Daoy (cell line): ENCODE measurements around the gene ZNF408. TPM values are rescaled to one million over a fixed set of nuclear protein-coding genes. Genes with fewer than 3 reads are reported as not detected.

Experiments used
- DNase-seq: peaks from one replicate; pipeline ENCODE4 v3.0.0-alpha.2; 2015; ENCODE audit warnings: low read depth
- total RNA-seq: library from RNA; depleted of rRNA; stranded (reverse); fragments of >200 nt; shearing (Covaris generic); gene quantifications from 2 replicates; pipeline ENCODE4 v1.2.3, GENCODE V29; 2014

Gene ZNF408
- total RNA-seq, 1 experiment from 2014 or later = 10.4 TPM

DNA sequence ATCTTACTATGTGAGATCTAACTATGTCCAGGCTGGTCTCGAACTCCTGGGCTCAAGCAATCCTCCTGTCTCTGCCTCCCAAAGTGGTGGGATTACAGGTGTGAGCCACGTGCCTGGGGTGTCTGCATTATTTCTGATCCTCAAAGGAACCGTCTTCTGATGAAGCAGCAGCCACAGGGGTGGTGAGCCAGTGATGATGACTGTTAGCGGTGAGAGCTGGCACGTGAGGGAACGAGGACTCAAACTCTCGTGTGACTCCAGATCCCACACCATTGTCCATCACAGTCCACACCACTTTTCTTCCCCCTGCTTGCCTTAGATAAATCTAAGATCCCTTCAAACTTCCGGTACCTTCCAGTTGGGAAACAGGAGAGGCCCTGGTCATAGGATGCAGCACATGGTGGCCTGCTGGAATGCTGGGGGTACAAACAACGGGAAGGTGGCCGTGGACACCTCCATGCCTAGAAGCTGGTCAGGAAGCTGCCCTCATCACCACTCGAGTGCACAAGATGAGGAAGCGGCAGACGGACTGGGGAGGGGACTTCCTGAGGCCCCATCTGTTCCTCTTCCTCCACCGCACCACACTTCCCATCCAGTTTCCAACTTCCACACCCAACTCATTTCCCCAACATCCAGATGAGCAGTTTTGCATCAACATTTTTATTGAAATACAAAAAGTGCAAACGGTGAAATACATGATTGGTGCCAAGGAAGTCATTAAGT, 24.2 kb upstream of the ZNF408 start:
- DNase-seq = no peak

DNA sequence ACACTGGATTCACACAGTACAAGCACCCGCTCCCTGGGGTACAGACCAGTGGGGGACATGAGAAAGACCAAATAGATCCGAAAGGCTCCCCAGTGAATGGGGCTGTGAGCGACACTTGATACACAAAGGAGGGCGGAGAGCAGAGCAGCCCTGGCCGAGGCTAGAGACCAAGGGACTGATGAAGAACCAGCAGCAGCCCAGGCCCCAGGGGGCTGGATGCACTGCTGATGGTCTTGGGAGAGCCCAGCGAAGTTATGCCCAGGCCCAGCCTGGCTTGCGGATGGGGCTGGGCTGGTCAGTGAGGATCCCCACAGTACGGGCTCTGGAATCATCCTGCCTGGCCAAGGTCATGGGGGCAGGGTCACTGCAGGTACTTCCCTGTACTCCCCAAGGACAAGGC, 23.7 kb upstream of the ZNF408 start:
- no peak for DNase-seq

DNA sequence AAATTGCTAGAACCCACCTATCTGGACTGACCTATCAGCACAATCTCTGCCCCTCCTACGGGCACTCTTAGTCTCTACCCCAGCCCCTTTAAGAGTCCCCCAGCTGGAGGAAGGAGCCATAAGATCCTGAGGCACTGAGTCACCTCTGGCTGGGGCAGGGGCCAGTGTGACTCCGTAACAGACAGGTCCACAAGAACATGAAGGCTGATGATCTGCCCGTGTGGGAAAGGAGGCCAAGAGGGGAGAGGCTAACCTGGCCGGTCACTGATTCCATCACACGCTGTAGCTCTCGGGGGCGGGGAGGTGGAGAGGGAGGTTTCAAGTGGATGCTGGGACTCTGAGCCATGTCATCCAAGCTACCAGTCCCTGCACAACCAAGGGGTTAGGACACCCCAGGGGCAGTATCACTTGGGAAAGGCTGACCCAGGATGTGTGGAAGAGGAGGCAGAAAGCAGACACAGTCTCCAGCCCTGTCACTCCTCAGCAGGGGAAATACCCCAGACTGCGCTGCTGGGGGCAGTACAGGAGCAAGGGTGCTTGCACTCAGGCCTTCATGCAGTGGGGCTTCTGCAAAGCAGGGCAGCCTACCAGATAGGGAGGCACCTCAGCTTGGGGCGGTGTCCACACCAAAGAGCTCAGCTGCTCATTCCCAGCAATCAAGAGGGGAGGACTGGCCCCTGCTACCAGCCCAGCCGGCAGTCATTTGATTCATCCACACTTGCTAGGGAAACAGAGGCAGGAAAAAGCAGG, 22.7 kb upstream of the ZNF408 start:
- no peak for DNase-seq

DNA sequence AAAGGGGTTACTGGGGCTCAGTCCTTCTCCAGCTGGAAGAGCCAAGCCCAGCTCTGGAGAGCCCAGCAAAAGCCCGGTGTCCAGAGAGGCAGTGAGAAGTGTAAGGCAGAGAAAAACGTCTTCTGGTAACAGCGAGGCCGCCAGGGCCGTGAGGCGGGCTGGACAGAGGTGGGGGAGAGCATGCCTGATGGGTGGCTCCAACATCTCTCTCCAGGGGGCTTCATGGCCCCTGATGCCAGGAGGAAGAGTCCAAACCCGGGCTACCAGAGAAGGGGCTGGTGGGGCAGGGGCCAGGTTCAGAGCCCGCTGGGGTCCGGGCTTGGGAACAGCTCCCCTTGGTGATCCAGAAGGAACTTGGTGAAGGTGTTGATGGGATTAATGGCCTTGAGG, 22.1 kb upstream of the ZNF408 start:
- DNase-seq = no peak

DNA sequence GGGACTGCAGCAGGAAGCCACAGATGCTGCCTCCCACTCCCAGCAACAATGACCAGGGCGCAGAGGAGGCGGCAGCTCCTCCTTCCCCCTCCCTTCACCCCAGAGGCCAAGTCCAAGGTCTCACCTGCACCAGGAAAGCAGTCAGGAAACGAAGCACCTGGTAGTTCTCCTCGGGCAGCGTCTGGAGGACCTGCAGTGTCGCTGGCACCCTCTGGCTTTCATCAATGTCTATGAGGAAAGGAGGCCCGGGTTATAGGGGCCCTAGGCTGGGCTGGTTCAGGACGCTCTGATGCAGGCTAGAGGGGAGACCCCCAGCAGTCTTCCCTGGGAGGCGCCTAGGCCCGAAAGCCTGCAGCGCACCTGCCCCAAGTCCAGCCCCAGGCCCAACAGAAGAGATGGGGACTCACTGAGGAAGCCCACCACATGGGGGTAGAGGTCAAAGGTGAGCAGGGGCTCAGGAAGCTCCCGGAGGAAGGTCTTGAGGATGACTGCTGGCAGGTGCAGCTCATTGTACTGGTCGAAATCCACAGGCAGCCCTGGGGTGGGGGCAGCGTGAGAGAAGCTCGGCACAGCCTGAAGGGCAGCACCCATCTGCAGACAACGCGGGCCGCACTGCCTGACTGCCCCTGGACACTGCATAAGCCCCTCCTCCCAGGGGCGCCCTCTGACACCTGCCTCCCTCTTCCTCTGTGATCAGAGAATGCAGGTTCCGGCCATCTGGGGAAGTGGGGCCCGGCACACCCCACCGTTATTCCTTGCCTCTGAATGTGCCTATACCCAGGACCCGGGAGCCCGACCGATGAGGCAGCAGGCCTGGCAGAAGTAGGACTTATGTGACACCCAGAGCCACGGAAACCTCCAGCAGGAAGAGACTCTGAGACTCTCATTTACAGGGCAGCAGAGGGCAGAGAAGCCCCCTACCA, 21.3 kb upstream of the ZNF408 start:
- DNase-seq = no peak

DNA sequence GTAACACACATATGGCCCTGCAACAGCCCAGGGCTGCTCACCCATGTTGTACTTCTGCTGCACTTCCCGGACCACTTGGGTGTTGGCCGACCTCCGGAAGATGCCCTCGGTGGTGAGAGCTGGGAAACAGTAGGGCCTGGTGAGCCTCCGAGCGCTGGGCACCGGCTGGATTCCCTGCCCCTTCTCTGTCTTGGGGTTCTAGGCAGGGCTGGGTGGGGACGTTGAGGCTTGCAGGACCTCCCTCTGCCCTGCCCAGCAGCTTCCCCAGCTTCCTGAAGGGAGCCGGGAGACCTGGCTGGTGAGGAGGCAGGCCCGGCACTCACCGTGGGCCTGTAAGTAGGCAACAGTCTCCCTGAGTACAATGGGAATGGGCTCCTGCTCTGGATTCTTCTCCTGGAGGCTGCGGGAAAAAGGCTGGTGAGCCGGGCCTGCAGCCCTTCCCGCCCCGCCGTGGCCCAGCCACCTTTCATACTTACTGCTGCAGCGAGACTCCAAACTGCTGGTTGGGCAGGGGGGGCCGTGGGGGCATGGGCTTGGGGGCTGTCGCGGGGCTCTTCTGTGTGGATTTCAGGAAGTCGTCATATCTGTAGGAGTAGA, 20.6 kb upstream of the ZNF408 start:
- no peak for DNase-seq

DNA sequence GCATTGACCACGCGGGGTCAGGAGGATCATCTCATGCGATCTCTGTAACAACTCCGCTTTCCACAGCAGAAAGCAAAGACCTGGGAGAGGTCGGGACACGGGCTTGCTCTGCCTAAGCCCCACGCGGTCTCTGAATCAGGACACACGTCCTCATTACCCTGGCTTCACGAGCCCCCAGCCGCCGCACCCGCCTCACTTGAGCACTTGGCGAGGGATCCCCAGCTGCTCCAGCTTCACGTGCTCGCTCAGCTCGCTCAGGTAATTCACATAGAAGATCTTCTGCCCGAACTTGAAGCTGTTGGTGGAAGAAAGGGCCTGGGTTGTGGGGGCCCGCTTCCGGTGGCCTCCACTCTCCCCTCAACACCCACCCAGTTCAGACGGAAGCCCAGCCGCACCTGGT, 20.0 kb upstream of the ZNF408 start:
- DNase-seq = no peak

DNA sequence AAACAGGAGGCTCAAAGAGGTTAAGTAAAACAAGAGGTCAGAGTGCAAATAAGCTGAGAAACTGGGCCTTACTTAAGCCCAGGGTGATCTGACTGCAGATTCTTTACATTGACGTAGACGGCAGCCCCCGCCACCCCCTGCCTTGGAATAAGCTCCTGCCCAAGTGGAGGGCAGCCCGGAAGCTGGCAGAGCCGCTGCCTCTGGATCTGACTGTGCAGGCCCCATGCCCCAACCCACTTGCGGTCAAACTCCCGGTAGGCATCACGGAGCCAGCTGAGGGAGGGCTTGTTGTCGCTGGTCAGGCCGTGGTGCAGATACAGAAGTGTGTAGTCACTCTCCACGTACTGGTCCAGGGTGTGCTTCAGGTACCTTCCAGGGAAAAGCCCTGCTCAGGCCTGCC, 19.0 kb upstream of the ZNF408 start:
- DNase-seq = no peak

DNA sequence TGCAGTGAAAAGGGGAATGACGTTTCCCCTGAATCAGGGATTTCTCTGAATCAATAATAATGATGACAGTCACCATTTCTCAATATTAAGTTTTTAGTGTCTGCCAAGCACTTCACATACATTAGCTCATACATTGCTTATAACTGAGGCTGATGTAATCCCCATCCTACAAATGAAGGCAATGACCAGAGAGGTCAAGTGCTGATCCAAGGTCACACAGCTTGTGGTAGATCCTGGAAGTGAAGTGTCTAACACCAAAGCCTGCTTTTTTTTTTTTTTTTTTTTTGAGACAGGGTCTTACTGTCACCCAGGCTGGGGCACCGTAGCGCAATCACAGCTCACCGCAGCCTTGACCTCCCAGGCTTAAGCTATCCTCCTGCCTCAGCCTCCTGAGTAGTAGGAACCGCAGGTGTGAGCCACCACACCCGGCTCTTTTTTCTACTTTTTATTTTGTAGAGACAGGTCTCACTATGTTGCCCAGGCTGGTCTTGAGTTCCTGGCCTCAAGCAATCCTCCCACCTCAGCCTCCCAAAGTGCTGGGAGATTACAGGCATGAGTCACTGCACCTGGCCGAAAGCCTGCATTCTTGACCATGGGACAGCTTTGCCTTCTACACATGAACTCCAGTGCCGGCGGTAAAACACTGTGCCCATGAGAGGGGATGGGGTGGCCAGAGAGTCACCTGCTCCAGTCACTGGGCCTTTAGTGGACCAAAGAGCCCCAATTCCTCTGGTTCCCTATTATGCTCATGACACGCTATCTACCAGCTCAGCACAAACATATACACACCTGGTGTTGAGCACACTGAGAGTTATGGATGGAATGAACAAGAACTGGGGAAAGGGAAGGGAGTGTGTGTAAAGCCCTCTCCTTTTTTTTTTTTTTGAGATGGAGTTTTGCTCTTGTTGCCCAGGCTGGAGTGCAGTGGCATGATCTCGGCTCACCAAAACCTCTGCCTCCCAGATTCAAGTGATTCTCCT, 17.8 kb upstream of the ZNF408 start:
- DNase-seq = peak; percentile 32

DNA sequence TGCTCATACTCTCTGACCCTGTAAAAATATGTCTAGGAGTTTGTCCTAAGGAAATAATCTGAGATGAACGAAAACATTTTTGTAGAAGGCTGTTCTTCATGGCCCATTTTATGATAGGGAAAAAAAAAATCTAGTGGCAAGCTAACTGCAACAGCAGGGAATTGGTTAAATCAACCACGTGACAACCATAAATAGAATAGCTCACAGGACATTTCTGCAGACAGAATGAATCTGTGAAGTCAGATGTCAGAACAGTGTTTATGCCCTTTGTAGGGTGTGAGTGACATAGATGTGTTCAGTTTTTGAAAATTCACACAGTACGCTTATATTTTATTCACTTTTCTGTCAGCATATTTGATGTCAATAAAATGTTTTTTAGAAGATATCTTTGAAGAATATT, 16.5 kb upstream of the ZNF408 start:
- DNase-seq = no peak

DNA sequence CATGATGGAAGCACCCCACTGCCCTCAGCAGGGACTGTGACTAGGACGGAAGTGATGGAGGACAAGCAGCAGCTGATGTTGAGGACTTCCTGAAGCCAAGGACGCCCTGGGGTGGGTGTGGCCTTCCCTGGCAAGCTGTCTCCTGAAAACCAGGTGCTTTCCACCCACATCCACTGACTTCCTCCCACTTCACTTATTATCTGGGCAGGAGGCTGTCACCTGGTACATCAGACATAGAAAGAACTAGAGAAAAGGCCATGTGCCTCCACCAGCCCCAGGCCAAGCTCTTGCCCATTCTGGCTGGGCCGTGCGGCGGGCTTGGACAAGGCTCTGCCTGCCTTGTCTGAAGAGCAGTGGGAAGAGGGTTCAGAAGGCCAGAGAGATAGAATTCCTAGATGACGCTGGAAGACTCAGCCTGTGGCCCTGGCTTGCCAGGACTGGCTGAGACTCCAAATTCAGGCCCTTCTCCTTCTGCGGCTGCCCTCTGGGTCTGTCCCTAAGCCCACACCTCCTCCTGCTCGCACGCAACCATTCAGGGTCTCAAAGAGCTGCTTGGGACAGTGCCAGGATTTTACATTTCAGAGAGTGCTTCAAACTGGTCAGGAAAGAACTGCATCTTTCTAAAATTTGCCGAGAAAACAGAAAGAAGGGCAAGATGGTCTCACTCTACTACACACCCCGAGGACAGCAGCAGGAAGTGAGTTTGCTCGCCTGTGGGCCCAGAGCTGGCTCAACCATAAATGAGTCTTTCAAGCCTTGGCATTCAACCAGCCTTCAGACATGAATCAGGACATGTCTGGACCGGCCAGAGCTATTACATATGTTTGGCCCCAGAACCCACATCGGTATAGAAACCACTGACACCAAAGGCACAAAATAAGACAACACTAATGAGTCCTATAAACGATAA, 13.7 kb upstream of the ZNF408 start:
- DNase-seq = peak; percentile 36

DNA sequence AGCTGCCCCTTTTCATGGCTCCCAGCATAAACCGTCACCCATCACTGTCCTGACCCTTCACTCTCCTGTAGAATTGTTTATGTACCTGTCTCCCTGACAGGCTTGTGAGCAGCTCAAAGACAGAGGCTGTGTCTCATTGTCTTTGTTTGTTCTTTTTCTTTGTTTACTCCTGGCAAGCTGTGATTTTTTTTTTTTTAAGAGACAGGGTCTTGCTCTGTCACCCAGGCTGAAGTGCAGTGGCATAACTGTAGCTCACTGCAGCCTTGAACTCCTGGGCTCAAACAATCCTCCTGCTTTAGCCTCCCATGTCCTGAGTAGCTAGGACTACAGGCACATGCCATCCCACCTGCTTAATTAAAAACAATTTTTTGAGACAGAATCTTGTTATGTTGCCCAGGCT, 10.1 kb upstream of the ZNF408 start:
- no peak for DNase-seq

DNA sequence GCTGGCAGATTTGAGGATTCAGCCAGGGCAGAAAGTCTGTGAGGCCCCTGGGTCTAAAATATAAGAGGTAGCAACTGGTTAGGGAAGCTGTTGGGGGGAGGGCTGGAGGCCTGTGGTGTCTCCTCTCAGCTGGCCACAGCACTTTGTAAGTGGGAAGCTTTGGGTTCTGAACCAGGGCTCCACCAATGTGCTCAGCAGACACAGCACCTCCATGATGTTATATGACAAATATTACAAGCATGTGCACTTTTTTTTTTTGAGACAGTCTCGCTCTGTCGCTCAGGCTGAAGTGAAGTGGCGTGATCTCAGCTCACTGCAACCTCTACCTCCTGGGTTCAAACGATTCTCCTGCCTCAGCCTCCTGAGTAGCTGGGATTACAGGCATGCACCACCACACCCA, 8.4 kb upstream of the ZNF408 start:
- DNase-seq = no peak

DNA sequence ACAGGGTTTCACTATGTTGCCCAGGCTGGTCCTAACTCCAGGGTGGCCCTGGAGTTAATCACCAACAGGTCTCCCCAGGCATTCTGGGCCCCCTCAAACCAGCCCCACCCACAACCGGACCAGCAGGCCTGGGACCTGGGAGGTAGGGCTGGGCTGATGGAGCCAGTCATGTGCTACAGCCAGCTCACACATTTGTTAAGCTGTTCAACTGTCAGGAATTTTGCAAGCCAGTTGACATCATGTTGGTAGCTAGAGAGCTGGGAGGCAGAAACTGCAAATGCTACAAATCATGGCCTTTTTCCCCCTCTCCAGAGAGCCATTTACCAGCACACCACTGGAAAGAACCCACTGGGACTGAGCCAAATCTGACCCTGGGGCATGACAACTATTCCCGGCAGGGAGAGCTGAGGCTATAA, 7.2 kb upstream of the ZNF408 start:
- DNase-seq = no peak

DNA sequence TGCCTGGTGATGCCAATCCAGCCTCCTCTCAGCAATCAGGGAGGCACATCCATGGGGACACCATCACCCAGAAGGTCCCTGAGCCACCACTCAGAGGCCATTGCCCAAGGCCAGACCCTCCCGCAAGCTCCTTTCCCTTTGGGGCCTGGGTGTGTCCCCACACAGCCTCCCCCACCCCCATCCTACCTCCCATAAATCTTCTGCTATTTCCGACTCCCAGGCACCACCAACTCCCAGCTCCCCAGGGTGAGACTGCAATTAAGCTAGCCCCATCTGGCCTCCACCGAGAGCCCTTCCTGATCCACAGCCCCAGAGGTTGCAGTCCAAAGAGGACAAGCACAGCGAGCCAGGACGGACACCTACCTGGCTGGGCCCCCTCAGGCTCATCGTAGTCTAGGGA, 6.8 kb upstream of the ZNF408 start:
- DNase-seq = no peak

DNA sequence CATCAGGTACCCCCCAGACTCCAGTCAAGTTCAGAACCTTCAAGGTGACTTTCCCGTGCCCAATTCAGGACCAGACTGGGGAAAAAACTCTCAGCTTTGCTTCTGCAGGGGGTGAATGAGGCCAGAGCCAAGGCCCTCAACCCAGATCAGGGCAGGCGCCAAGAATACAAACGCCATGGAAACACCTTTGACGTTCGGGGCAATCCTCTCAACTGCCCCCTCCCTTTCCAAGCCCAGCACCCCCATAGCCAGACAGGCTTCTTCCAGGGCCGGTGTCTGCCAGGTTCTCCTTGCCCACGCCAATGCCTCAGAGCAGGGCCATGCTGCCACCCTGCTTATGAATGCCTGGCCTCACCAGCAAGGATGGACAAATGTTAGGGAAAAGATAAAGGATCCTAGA, 6.2 kb upstream of the ZNF408 start:
- DNase-seq = no peak

DNA sequence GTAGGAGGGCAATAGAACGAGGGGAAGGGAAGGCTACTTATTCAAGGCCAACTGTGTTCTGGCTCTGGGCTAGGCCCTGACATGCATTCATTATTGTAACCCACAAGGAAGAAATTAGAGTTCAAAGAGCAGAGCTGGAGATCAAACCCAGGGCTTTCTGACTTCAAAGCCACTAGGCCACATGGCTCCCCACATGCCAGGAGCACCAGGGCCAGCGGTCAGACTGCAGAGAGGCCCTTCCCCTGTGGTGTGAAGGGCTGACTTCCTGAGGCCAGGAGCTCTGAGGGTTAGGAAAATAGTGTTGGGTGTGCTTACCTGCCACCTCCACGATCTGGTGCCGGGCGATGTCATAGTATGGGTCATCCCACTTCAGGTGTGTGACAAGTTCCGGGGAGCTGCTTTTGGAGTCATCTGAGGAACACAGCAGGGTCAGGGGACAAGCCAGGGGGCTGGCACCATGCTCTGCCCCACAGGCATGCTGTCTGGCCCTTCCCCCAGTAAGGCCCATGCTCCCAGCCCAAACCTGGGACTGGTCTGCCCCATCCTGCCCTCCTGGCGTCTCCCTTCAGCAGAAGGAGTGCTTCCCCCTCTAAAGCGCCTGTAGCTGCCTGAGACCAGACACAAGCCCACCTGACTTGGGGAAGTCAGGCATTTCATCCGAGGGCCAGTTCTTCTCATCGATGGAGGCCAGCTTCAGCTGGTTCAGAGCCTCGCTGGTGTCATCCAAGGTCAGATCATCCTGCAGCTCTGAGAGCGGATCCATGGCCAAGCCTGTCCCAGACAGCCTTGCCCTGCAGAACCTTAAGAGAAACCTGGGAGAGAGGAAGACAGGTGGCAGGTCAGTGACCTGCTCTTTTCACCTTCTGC, 5.3 kb upstream of the ZNF408 start:
- no peak for DNase-seq

DNA sequence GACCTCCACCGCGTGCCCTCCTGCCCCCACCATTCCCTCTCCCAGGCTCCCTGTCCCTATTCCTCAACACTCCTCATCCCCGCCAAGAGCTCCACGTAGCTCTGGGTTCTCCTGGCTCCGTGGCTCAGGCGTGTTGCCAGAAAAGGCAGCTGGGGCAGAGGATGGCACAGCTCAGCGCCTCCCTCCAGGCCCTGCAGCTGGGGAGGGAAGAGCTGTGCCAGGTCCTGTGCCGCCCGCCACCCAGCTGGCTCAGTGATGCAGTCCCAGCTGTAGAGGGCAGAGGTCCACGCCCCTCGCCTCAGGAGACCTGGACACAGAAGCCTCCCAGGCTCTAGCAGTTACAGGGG, 4.6 kb upstream of the ZNF408 start:
- DNase-seq = no peak

DNA sequence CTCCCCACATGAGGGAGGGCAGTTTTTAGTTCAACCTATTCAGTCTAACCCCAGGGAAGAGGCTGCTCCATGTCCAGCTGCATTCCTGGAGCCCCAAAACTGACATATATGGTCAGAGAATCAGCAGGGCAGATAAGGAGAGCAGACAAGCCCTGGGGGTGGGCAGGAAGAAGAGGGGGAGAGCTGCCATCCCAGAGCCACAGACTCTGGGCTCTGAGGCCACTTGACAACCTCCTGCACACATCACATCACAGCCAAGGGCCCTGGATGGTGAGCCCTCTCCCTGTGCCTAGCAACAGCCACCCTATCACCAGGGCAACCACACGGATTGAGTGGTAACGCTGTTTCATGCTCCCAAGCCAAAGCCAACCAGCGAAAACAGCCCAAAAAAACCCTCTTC, 3.5 kb upstream of the ZNF408 start:
- DNase-seq = no peak
